Urothelium cell line (cell line): ENCODE results near the gene GLCE.
"Not testable (repeated sequence)": the region's sequence is repeated elsewhere in the genome, so short reads cannot be mapped to it uniquely, and the experiment has no call there.

Source experiments
- DNase-seq: peaks from one replicate; pipeline ENCODE4 v3.0.0; 2011; ENCODE audit warnings: low spot score, mixed read lengths
- FAIRE-seq: peaks from 2 replicates; lab custom pipeline; 2011; peaks lifted over from hg19 to GRCh38; lab: Jason Lieb, UNC

GLCE gene

DNA sequence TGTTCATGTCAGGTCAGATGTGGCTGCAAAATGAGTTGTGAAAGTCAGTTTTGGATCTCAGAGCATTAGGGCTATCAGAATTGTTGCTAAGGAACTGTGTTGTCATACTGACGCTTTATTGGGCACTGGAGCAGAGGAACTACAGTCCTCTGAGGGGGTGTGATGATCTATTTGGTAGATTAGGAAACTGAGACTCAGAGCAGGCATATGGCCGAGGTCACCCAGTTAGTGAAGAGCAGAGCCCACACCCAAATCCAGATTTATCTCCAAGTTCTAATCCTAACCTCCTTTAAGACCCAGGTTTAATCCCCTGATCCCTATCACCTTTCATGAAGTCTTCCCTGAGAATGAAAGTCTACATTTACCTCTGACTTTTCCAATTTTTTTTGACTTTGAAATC, 25.6 kb upstream of the GLCE start:
- DNase-seq (no peak), FAIRE-seq (no peak)

DNA sequence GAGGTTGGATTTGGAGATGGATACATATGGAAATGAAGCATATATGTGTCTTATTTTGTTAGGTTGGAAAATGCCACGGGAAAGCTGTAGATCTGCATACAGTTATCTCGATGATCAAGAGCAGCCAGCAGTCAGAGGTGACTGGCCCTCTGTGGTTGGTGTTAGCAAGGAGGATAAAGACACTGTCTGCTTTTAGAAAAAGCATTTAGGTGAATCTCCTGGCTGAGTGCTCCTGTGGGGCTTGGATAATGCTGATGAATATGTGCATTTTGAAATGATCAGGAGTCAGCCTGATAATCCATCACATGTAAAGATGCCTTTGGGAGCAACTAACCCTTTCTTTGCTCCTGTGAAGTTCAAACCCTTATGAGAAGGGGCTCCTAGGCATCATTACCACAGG, 24.9 kb upstream of the GLCE start:
- DNase-seq (no peak), FAIRE-seq (no peak)

DNA sequence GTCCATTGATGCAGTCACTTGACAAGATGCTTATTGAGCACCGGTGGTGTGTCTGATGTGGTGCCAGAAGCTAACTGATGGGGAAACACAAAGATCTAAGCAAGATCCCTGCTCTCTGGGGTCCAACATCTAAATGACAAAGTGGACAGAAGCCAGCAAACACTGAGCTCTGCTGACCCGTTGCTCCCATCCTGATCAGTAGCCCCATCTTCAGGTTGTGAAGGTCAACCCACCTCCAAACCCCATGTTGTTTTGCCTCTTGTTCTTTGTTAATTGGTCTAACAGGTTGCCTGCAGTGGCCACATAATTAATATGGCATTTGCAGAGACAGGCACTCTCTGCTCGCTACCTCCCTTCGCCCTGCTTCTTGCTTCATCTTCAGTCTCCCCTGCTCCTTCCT, 21.5 kb upstream of the GLCE start:
- DNase-seq: no peak
- FAIRE-seq: no peak

DNA sequence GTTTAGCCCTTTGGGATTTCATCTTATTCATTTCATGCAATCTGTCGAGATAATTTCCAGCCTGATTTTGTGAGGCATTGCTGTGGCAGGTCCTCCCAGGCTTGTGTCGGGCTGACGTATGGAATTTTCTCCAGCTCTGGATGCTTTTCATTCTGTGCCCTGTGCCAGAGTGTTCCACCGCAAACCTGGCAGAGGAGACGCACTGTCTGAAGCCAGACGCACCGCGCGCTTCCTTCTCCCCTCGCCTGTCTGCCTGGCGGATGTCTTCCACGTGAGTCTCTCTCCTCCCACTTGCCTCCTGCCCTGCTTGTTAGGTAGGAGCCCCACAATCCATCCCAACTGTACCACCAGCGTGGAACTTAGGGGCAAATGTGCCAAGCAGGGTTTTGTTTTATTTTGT, 20.1 kb upstream of the GLCE start:
- DNase-seq: no peak
- peak; percentile 62 for FAIRE-seq

DNA sequence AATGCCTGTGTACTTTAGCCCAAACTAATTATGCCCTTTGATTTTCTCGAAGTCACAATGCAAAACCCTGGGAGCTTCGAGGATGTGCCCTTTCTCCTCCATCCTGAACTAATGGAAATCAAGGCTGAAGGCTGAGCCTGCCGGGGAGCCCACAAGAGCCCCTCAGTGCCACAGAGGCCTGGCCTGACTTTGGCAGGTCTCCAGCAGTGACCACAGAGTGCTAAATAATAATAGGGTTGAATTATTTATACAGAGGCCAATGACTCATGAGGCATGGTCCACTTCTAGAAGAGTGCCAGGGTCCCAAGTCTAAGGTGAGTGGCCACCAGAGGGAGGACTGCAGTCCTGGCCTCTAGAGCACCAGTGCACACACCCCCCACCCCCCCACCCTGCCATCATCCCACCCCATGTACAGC, 19.1 kb upstream of the GLCE start:
- DNase-seq: peak; percentile 48
- no peak for FAIRE-seq

DNA sequence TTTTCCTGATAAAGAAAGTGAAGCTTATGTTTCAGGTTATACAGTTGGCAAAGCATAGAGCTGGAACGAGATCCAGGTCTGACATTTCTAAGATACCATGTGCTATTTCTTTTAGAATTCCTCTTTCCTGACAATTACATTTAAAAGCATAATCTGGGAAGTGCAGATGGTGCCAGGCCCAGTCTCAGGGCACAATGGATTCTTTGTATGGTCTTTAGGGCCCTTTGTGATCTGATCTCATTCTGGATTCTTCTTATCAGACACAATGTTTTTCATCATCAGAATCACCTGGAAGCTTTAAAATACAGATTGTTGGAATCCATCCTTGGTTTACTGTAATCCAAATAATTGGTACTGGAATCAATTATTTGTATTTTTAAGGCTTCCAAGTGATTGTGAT, 18.6 kb upstream of the GLCE start:
- FAIRE-seq (no peak), DNase-seq (no peak)

DNA sequence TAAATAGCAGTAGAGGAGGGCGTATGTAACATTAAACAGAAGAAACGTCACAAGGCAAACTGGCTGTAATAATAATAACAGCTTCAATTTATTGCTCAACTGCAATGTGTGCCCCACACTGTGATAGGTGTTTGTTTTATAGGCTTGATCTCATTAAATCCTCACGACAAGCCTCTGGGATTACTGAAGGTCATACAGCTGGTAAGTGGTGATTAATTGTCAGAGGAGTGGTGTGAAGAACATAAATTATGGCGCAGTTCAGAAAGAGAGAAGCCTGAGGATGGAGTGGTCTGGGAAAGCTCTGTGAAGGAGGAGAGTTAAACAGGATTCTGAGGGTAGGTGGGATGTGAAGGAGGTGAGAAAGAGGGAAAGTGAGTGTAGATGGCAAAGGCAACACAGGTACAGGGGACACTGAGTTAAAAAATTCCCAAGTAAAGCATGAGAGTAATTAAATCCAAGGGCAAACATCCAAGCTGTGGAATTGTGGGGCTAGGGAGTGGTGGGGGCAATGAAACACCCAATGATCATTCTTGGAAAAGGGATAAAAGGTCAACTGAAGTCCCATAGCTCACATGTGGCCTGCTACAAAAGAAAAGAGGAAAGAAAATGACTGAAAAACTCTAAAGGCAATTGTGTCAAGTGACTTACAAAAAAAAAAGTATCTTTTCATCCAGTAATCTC, 16.5 kb upstream of the GLCE start:
- no peak for DNase-seq

DNA sequence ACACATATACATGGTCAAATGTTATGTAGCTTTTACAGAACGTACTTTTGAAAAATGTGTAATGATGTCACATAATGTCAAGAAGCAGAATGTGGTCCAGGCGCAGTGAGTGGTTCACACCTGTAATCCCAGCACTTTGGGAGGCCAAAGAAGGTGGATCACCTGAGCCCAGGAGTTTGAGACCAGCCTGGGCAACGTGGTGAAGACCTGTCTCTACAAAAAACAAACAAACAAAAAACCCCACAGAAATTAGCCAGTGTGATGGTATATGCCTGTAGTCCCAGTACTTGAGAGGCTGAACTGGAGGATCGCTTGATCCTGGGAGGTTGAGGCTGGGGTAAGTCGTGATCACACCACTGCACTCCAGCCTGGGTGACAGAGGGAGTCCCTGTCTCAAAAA, 15.9 kb upstream of the GLCE start:
- DNase-seq (no peak), FAIRE-seq (no peak)

More for the DNA sequence above, 16.5 kb upstream of the GLCE start:
- FAIRE-seq: no peak

DNA sequence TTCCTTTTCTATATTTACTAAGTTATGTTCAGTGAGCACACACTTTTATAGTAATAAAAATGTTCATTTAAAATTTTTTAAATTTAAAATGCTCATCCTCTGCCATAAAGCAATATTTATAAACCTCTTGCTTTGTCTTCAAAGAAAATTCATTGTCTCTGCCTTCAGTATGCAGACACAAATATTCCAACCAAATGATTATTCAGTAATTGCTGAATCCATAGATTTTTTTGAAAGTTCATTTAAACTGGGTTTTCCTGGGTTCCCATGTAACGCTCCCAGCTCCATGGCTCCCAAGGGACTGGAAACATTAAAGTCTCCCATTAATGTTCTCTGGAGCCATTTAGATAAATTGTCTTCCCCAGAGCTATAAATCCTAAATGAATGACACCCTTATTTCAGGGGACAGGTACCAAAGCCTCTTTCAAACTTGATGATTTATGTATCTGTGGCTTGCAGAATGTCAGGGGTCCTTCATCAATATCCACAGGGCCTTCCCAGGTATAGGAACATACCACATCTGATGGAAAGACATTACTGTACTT, 15.2 kb upstream of the GLCE start:
- DNase-seq: no peak
- FAIRE-seq: no peak

DNA sequence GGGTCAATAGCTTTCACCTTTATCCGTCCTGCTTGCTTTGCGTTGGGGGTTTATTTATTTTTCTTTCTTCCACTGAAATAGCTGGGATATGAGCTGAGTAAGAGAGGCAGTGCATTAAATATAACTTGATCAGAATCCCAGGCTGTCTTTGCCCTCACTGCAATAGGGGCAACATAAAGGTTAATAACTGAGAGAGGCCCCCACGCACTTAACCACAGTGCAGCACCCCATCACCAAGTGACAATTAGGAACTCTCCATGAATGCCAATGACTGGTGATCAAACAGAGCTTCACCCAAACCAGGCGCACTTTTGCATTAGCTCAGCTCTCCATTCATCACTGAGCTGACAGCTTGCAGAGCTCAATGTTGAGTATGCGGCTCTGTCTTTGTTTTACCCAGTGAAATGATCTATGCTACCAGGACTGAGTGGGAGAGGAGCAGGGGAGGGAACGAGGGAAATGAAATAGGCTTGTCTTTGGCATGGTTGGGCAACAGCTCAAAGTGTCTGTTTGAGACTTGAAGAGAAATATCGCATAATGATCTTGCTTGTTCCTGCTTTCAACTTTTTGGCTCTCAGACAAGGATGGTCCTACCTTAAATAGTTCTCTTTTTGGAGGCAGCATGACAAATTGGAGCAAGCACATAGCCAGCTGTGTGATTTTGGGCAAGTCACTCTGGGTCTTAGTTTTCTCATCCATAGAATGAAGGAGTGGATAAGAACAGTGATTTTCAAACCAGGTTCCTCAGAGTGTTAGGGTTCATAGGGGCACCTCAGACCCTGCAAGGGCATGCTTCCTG, 14.5 kb upstream of the GLCE start:
- no peak for FAIRE-seq
- no peak for DNase-seq

DNA sequence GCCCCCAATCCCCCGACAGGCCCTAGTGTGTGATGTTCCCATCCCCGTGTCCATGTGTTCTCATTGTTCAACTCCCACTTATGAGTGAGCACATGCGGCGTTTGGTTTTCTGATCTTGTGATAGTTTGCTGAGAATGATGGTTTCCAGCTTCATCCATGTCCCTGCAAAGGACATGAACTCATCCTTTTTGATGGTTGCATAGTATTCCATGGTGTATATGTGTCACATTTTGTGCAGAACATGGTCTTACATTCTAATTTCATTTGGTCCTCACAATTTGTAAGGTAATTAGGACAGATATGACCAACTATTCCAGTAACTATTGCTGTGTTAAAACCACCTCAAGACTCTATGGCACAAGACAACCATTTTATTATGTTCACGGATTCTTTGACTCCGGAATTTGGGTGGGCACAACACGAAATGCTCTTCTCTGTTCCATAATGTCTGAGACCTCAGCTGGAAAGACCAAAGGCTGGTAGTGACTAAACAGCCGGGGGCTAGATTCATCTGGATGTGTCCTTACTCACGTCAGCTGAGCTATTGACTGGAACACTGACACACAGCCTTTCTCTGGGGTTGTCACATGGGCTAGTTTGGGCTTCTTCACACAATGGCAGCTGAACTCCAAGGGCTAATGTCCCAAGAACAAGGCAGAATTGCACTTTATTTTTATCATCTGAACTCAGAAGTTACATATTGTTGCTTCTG, 13.6 kb upstream of the GLCE start:
- DNase-seq (no peak), FAIRE-seq (peak; percentile 46)

DNA sequence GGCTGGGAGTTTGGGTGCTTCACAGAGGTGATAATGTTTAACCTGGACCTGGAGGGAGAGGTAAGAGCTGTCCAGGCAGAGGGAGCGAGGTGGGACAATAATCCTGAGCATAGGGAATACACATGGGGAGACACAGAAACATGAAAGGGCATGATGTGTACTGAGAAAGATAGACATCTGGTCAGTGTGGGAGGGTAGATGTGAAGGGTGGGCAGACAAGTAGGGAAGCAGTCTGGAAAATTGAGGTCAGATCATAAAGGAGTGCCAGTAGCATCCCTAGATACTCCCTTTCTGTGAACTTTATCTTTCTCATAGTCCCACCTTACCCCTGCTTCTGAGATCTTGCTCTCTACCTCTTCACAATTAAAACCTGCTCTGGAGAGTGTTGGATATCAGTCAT, 12.0 kb upstream of the GLCE start:
- FAIRE-seq (peak; percentile 87), DNase-seq (no peak)

DNA sequence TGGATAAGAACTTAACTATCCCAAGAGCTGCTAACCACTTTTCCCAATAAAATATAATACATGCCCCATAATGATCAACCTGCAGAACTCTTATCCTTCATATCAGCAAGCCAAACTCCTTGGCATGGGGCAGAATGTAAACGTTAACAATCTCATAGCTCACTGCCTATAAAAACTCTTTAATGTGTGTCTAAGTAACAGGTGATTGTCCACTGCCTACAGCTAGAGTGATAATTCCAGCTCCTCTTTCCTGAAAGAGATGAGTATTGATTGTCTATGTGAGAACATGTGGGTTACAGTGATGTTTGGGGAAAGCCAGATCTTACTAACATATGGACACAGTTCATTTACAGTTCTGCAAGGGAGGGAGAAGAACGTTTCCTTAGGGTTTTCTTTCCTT, 11.3 kb upstream of the GLCE start:
- DNase-seq (no peak), FAIRE-seq (no peak)

DNA sequence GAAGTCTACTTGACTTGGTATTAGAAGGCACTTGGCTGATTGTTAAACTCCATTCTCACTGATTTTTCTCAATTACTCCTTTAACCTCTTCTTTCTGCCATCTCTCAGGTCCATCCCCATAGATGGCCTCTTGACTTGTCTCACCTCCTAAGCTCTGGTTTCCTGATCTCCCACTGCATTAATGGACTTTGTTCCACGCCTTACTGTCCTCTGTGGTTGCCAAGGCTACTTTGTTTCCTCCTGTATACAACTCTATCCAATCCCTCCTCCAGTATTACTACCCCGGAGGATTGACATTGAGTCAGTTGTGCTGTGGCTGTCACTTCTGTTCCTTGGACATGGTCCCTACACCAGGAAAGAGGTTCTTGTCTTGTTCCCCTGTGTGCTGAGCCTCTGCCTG, 10.6 kb upstream of the GLCE start:
- DNase-seq (no peak), FAIRE-seq (no peak)

DNA sequence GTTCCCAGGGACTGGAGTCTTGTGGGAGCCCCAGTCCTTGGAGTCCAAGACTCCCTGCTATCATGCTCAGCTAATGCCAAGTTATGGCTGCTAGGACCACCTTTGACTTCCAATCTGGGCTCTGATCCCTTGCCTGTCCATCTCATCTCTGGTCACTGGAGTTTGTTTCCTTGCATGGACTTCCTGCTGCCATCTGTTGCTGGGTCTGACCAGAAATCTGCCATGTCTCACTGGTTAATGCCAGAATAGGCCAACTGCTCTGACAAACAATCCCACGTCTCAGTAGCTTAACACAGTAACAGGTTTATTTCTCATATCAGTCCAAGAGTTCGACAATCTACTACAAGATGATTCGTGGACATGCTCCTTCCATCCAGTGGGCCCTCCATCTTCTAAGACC, 10.1 kb upstream of the GLCE start:
- DNase-seq (no peak), FAIRE-seq (no peak)

DNA sequence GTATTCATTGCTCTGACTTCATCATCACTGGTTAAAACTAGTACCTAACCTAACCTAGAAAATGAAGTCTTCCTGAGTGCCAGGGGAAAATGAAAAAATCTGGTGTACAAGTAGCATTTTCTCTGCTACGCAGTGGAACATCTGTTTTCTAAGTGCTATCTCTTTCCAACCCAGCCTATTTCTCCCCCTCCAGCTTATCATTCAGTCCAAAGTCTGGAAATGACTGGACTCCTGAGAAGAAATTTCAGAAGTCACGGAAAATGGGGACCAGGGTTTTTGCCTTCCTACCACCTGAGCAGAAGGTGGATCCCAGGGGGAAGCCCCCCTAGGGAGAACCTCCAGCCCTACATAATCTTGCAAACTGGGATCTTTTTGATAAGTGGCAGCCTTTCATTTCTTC, 9.6 kb upstream of the GLCE start:
- DNase-seq (no peak), FAIRE-seq (no peak)

DNA sequence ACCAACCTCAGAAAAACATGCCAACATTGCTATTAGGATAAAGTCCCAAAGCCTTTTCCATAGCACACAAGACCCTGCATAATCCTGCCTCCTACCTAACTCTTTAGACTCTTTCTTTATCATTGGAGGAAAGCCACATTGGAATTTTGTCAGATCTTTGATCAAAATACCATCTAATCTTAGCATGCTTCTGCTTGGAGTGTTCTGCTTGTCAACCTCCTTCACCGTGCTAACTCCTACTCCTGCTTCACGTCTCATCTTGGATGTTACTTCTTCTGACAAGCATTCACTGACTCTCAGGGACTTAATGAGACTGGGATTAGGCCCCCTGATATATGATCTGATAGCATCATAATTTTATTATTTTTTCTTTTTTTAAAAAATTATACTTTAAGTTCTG, 7.4 kb upstream of the GLCE start:
- no peak for FAIRE-seq
- no peak for DNase-seq

DNA sequence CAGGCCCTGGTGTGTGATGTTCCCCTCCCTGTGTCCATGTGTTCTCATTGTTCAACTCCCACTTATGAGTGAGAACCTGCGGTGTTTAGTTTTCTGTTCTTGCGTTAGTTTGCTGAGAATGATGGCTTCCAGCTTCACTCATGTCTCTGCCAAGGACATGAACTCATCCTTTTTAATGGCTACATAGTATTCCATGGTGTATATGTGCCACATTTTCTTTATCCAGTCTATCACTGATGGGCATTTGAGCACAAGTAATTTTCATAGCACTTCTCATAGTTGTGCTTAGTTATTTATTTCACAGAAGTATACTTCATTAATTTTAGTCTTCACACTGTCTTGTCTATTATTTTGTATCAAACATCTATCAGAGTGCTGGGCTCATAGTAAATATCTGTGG, 6.8 kb upstream of the GLCE start:
- not testable (repeated sequence) for DNase-seq, FAIRE-seq

DNA sequence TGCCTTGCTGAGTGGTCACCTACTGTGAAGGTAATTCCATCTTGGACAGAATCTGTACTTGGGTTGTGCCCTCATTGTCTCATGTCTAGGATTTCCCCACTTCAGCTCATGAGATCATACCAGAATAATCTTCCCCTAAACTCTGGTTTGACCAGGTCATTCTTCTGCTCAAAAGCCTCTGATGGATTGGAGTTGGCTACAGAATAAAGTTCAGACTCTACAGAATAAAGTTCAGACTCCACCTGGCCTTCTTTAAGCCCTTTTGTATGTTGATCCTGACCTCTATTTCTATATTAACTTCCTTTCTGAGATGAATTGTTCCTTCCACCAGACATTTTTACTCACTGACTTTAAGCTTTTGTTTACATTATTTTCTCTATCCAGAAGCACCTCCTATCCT, 6.4 kb upstream of the GLCE start:
- FAIRE-seq (no peak), DNase-seq (no peak)

DNA sequence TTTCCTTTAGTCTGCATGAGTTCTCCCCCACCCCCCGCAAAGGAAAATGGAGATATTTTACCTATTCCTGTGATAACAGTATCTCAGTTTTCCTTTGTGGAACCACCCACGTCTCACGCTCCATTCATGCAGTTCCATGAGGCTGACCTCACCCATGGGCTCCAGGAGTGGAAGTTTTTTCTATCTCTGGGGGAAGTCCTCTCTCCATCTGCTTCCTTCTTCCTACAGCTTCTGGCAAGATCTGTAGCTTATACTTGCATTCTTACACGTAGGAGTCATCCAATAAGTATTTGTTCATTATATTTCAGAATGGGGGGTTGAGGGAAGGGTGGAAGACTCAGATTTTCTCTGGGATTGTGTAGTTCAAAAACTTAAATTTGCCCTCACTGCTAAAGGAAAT, 5.8 kb upstream of the GLCE start:
- FAIRE-seq: no peak
- peak; percentile 59 for DNase-seq

DNA sequence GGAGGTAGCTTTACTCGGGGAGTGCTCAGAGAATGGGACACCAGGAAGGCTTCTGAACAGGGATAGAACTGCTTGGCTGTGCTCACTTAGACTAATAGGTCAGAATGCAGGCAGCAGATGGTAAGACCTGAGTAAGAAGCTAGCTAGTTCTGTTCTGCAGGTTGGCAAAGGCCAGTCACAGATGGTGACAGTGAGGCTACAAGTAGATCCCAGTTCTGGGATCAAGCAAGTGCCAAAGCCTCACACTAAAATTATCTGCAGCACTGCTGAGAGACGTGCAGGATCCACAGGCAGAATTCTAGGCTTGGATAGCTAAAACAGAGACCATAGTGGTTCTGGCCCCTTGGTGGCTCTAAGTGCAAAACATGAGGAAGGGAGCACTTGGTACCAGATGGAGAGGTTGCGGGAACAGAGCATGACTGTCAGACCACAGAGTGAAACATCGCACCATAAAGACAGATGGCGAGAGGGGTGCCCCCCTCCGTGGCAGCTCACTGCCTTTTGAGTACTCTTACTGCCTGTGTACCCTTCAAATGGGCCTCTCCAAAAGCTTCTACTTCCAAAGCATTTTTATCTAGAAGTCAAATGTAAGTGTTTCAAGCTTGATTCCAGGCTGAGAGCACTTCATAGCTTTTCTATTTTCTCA, 3.6 kb upstream of the GLCE start:
- FAIRE-seq (no peak), DNase-seq (no peak)
